HL-60 (cell line): ENCODE data around the gene SYCE1L.

Experiments used
- DNase-seq, 2 experiments: peaks; one replicate each; pipeline ENCODE4 v3.0.0-alpha.2; 2010 to 2020; ENCODE audit warnings: low read depth in 1 of 2, low spot score in 1 of 2
- H3K27ac ChIP-seq: fragments of 250-450 bp; sonication (Bioruptor Pico); replicated peaks from 2 replicates; pipeline ENCODE4 v1.5.1; 2020; ENCODE audit warnings: mild to moderate bottlenecking, moderate library complexity
- H3K27me3 ChIP-seq: fragments of 250-450 bp; sonication (Bioruptor Pico); 2 replicates; pipeline ENCODE4 v1.5.1; 2021; ENCODE audit warnings: mild to moderate bottlenecking, moderate library complexity; ENCODE audit not compliant: insufficient read depth, poor library complexity, severe bottlenecking
- H3K4me3 ChIP-seq: replicated peaks from 2 replicates; pipeline ENCODE4 v1.5.1; 2011; ENCODE audit warnings: mild to moderate bottlenecking, control low read depth, low read length; ENCODE audit not compliant: insufficient read depth
- CTCF ChIP-seq: IDR thresholded peaks from one replicate; pipeline ENCODE4 v1.5.1; 2011; ENCODE audit warnings: low read length, control low read depth, inconsistent platforms; ENCODE audit not compliant: insufficient read depth
- GABPA ChIP-seq: IDR thresholded peaks from 2 replicates; pipeline ENCODE4 v1.6.1; 2012; ENCODE audit warnings: low read depth
- POLR2AphosphoS5 ChIP-seq: IDR thresholded peaks from 2 replicates; pipeline ENCODE4 v1.6.1; 2012; ENCODE audit warnings: low read depth
- REST ChIP-seq: IDR thresholded peaks from 2 replicates; pipeline ENCODE4 v1.6.1; 2012; ENCODE audit warnings: low read depth; ENCODE audit not compliant: insufficient replicate concordance
- SPI1 ChIP-seq: IDR thresholded peaks from 2 replicates; pipeline ENCODE4 v1.6.1; 2012; ENCODE audit warnings: low read depth, mild to moderate bottlenecking, borderline replicate concordance

SYCE1L gene

GRCh38 chr16:77213542-77214106 is 14.4 kb downstream of the SYCE1L start:
- peaks cover 16% of the 10 kb centered on the region for H3K27me3 ChIP-seq
- no peak overlapping the region for H3K27ac ChIP-seq
- DNase-seq = no peak
- no peak for TF ChIP-seq SPI1
- no peak overlapping the region for H3K4me3 ChIP-seq

- peaks cover 16% of the 10 kb centered on the region for H3K27me3 ChIP-seq
- H3K27ac ChIP-seq = no peak overlapping the region
- no peak overlapping the region for H3K4me3 ChIP-seq
- TF ChIP-seq POLR2AphosphoS5 (no peak), CTCF (no peak), REST (no peak), GABPA (no peak), SPI1 (no peak)
- DNase-seq = no peak
These were observed 15.4 kb downstream of the SYCE1L start for GRCh38 chr16:77214411-77215138.

- TF ChIP-seq REST (no peak), GABPA (no peak), POLR2AphosphoS5 (no peak), SPI1 (no peak), CTCF (no peak)
- no peak overlapping the region for H3K27ac ChIP-seq
- H3K4me3 ChIP-seq = no peak overlapping the region
- no peak for DNase-seq
- H3K27me3 ChIP-seq = no peaks in the 10 kb centered on the region
These were observed 20.2 kb downstream of the SYCE1L start for GRCh38 chr16:77219437-77219836.

- H3K27me3 ChIP-seq = no peaks in the 10 kb centered on the region
- TF ChIP-seq CTCF (no peak), SPI1 (no peak), POLR2AphosphoS5 (no peak), GABPA (no peak), REST (no peak)
- H3K27ac ChIP-seq = no peak overlapping the region
- DNase-seq = no peak
- H3K4me3 ChIP-seq = no peak overlapping the region
These were observed 21.2 kb downstream of the SYCE1L start for GRCh38 chr16:77220427-77220826.
